ENCODE results near the gene CDK10.
"Not testable (repeated sequence)": the region's sequence is repeated elsewhere in the genome, so short reads cannot be mapped to it uniquely, and the experiment has no call there.

Gene CDK10

DNA sequence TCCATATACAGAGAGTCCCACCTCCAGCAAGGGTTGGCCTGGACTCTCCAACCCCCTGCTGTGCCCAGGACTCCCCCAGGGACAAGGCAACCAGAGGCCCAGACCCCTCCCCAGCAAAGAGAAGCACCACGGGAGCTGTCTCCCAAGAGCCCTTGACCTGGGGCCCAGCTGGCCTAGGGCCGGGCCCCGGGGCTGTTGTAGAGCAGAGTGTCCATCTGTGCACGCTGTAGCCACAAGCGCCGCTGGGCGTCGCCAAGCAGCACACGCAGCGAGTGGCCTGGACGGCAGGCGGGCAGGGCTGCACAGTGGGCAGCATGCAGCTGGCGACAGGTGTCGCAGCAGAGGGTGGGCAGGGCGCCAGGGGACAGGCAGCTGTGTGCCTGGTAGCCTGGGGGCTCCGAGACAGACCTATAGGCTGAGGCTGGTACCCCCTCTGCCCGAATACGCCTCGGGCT is 10.7 kb downstream of the CDK10 start:
- no peak for DNase-seq

- no peak for DNase-seq
Observed at GRCh38 chr16:89697616-89698331, 11.3 kb downstream of the CDK10 start.

- not testable (repeated sequence) for DNase-seq
Observed at GRCh38 chr16:89698717-89699116, 12.2 kb downstream of the CDK10 start.

- not testable (repeated sequence) for DNase-seq
Observed at GRCh38 chr16:89699629-89700099, 13.2 kb downstream of the CDK10 start.

GRCh38 chr16:89700100-89700648 is 13.7 kb downstream of the CDK10 start:
- peak; percentile 93 for DNase-seq

DNA sequence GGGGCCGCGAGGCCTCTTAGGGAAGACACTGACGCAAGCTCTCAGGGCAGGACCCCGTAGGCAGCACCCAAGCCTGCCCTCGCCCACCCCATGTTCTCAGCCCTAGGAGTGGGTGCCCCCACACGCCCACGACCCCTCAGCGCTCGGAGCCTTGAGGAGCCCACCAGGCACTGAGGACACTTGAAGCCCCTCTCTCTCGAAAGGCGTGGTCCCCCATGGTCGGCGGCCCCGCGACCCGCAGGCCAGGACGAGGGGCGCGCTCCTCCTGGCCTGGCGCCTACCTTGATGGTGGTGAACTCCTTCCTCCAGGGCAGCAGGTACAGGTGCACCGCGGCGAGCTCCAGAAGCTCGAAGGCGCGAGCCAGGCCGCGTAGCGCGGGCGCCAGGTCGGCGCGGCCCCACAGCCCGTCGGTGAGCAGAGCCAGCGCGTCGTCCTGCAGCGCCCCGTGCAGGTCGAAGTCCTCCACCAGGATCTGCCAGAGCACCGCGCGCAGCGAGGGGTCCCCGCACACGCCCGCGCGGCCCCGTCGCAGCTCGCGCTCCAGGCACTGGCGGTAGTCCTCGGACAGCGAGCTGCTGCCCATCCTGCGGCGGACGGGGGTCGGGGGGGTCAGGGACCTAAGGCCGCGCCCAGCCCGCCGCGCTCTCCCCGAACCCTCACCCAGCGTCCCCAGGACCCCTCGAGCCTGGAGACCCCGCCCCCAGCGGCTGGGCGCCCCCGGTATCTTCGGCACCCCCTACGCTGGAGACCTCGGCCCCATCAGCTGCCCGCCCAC is 14.3 kb downstream of the CDK10 start:
- no peak for DNase-seq

DNA sequence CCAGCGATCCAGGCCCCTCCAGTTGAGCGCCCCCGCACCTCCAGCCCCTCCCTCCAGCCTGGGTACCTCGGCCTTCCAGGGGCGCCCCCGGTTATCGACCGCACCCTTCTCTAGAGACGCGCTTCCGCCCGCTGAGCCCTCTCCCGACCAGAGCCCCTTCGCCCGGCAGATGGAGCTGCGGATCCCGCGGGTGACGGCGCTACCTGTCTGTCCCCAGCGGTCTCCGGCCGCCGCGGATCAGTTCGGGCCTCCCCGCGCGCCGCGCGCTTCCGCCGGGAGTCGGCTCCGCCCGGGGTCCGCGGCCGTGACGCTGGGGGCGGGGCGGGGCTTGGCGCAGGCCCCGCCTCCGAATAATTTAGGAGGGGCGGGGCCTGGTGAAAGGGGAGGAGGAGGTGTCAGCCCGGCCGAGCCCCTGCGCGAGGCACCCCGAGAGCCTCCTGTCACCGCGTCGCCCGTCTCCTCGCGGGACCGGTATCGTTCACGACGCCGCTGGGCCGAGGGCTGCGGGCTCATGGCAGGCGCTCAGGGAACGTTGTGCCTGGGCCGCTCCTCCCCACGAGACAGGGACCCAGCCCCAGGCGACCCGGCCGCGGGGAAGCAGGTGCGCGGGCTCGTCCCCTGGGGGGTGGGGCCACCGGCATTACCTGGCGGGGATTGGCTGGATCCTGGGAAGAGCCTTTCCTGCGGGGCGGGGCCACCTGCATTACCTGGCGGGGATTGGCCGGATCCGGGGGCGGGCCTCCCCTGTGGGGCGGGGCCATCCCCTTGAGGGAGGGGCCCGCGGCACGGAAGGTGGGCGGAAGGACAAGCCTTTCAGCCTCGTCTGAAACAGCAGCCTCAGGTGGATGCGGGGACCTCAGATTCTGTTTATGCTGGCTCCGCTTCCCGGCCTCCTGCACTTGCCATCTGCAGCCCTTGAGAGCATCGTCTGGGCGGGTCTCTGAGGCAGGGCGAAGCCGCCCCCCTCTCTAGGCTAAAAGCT is 15.2 kb downstream of the CDK10 start, which contains the start of gene SPATA2L:
SPATA2L (minus strand) TSS at position 281 of the 982 bp plus-strand sequence. CDS start 473 bp downstream, outside the sequence.
- DNase-seq: peak; percentile 76

- no peak for DNase-seq
Observed at GRCh38 chr16:89704281-89704680, 17.8 kb downstream of the CDK10 start.

- no peak for DNase-seq
Observed at GRCh38 chr16:89705006-89705405, 18.5 kb downstream of the CDK10 start.

- no peak for DNase-seq
Observed at GRCh38 chr16:89706518-89707260, 20.2 kb downstream of the CDK10 start.

DNA sequence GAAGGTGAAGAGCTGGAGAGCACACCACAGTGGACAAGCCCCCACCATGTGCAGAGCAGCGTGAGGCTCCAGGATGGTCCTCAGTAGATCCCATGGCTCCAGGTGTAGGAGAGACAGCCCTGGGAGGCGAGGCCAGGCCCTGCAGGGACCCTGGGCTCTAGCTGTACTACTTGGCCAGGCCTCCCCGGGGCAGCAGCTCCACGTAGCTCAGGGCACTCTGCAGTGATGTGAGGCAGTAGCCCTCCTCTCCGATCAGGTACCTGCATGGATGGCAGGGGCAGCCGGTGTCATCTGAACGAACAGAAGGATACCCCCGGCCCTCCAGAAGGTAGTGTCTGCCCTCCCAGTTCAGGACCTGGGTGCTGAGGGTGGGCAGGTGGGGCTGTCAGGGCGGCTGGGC is 21.2 kb downstream of the CDK10 start:
- DNase-seq: no peak

DNA sequence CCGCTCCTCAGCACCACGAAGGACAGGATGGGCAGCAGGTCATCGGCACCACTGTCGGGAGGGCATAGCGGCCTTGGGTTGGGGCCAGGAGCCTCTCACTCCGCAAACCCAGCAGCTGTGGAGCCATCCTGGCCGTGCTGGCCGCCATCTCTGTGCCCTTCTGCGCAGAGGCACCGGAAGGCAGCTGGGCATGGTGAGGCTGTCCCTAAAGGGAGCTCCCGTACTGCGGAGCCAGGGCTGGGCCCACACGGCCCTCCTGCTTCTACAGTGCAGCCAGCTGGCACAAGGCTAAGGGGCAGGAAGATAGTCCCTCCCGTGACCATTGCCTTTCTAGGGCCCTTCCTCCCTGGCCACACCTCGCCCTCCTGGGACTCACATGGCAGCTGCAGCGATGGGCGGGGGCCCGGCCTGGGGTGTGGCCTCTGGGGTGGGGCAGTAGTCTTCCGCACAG is 22.0 kb downstream of the CDK10 start:
- DNase-seq: no peak

- DNase-seq: no peak
Observed at GRCh38 chr16:89709166-89709565, 22.7 kb downstream of the CDK10 start.

DNA sequence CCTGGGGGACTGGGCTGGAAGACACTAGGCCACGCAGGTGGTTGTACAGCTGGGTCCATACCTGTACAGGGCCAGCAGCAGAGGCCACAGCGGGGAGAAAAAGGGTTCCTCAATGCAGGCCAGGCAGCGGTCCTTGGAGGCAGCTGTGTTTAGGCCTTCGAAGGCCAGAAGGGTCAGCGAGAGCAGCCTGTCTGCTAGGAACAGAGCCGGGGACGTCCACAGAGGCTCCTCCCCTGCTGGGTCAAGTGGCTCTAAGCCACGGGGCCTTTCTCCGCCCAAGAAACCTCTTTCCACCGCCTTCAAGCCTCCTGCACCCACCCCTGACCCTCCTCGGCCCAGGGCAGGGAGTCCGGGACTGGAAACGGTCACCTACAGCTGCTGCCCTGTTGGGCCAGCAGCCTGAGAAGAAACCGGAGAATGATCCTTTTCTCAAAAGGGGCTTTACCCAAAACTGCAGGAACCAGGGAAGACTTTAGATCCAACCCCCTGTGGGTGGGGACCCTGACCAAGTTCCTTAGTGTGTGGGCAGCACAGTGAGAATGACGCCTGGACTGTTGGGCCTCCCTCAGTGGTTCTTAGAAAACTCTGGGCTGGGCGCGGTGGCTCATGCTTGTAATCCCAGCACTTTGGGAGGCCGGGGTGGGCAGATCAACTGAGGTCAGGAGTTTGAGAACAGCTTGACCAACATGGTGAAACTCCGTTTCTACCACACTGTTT is 23.4 kb downstream of the CDK10 start:
- no peak for DNase-seq

DNA sequence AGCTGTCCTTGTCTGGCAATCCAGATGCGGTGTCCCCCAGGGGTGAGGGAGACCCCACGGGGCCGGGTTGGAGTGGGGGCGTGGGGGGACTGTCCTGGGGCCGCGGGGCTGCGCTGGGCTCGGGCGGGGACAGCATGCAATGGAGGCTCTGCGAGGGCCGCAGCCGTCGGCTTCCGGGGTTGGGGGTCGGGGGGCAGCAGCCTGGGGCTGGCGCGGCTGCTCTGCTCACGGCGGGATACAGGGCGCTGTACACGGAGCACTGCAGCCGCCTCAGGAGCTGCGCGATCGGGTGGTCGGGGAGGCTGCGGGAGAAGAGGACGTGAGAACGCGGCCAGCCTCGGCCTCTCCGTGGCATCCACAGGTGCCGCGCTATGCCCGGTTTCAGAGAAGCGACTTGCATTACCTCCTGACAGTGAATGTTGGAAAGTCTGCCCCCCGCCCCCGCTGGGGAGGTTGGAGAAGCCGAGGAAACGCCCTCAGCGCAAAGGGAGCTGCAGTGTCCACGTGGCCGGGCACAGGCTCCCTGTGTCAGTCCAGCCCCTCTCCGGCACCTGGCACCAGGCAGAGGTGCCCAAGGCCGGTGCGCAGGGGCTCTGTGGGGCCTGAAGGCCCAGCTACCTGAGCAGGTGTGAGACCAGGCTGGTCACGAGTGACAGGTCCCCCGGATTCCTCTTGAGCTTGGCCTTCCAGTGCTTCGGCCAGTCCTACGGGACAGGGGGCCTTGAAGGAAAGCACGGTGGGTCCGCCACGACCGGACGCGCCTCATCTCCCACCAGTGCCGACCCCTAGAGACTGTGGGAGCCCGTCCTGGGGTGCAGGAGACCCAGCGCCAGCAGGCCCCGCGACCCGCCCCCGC is 24.4 kb downstream of the CDK10 start:
- DNase-seq: no peak

DNA sequence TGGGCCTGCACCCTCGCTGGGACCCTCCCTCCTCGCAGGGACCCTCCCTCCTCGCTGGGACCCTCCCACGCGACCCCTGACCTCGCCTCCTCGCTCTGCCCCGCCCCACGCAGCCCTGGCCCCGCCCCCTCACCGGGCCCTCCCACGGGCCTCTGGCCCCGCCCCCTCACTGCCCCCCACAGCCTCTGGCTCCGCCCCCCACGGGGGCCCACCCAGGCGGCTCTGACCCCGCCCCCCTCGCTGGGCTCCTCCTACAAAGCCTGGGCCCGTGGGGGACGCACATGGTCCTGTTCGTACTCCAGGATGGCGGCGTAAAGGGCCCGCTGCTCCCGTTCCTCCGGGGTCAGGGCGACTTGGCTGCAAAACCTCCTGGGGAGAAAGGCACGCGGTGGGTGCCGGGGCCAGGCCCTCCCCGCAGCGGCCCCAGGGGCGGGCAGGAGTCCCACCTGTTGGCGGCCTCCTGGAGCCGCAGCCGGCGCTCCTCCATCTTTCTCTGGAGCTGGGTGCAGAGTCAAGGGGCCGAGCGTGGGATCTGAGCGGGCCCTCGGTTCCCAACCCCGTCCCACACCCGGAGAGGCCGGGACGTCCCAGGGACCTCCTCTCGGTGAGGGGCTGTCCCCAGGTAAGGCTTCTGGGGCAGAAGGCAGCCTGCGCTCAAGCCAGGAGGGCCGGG is 25.2 kb downstream of the CDK10 start:
- DNase-seq: no peak

DNA sequence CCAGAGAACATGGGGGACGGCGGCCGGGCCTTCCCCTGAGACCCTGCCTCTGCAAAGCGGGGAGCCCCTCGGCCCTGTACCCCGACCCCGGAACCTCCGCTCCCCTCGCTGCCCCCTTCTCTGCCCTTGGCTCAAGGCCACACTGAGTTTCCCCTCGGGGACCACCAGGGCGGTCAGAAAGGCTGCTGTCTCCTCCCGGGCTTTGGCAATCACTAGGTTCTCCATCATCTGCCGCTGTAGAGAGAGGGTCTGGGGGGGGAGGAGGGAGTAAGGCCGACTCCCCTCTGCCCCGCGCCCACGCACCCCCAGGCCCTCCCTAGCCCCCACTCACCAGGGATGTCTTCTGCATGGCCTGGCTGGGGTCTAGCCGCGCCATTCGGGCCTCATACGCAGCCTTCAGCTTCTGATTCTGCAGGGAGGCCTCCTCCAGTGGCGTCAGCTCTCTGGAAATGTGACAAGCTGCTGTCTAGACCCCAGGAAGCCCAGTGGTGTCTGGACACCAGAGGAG is 25.8 kb downstream of the CDK10 start:
- DNase-seq: no peak

GRCh38 chr16:89716493-89716892 is 30.0 kb downstream of the CDK10 start:
- DNase-seq: no peak

Data from DMS 273 treated with DMSO at 0.1 percent for 48 hours (cell line).